A673 (cell line): ENCODE data around the gene MYO1F.

Source experiments
- CTCF ChIP-seq: fragments of 300-800, 200-600 bp; sonication (generic); conservative IDR thresholded peaks from 2 replicates; pipeline ENCODE4 v1.5.1; 2017; ENCODE audit warnings: low read depth, mild to moderate bottlenecking, antibody characterized with exemption, low read length, moderate library complexity, mixed read lengths
- EZH2 ChIP-seq: fragments of 200-600 bp; sonication (generic); IDR thresholded peaks from 2 replicates; pipeline ENCODE4 v1.6.1; 2017; ENCODE audit warnings: borderline replicate concordance, low read depth, mild to moderate bottlenecking, mixed read lengths, antibody characterized with exemption, low read length; ENCODE audit not compliant: poor library complexity, severe bottlenecking

DNA sequence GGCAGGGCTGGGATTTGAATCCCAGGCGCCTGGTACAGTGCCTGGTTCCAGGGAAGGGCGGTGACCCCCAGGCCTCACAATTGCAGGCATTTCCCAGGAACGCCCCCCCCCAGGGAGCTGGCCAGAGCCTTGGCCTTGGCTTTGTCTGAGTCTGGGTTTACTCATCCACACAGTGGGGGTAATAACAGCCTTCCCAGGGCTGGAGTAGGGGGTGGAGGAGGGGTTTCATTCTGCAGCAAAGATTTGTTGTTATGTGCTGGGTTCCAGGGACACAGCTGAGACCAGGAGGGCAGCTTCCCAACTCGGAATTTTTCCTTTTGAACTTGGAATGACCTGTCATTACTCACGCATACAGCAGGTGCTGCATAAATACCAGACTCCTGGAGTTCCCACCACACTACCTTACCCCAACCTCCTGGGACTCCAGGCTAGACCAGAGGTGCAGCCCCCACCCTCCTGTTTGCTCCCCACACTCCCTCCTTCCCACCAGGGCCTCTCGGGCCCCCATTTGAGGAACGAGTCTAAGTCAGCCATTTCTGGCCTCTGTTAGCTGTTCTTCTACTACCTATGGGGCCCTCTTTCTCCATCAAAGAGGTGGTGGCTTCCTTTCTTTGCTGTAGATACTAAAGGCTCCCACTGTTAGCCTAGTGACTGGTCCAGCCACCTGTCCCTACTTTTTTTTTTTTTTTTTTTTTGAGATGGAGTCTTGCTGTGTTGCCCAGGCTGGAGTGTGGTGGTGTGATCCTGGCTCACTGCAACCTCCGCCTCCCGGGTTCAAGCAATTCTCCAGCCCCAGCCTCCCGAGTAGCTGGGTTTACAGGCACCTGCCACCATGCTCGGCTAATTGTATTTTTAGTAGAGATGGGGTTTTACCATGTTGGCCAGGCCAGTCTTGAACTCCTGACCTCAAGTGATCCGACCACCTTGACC, 34.9 kb upstream of the MYO1F start:
- TF ChIP-seq EZH2 (no peak), CTCF (no peak)
